HEK293T (cell line): ENCODE data around the gene UPK3A.

Source experiments
- CTCF ChIA-PET: fragments of 350-600 bp; formaldehyde crosslinking; extraction: SDS; loops from one replicate; lab custom pipeline; 2021; ENCODE audit warnings: antibody characterized with exemption, inconsistent platforms; lab: Yijun Ruan, JAX
- POLR2A ChIA-PET: fragments of 350-600 bp; formaldehyde crosslinking; extraction: SDS; loops from one replicate; lab custom pipeline; 2020; ENCODE audit warnings: antibody characterized with exemption, inconsistent platforms; lab: Yijun Ruan, JAX
- DNase-seq: peaks from one replicate; pipeline ENCODE4 v3.0.0; 2012; ENCODE audit warnings: mixed read lengths; ENCODE audit errors: extremely low spot score
- ARNT ChIP-seq: fragments of 450-650 bp; IDR thresholded peaks from 2 replicates; pipeline ENCODE4 v1.6.1; 2017; ENCODE audit warnings: mild to moderate bottlenecking
- BHLHE40 ChIP-seq: fragments of 450-650 bp; IDR thresholded peaks from 2 replicates; pipeline ENCODE4 v1.6.1; 2016; ENCODE audit warnings: mild to moderate bottlenecking, moderate library complexity, borderline replicate concordance
- CTBP1 ChIP-seq: fragments of 450-650 bp; IDR thresholded peaks from 2 replicates; pipeline ENCODE4 v1.6.1; 2016; ENCODE audit warnings: borderline replicate concordance
- ELF4 ChIP-seq: fragments of 450-650 bp; IDR thresholded peaks from 2 replicates; pipeline ENCODE4 v1.6.1; 2017; ENCODE audit warnings: antibody characterized with exemption
- FOXA1 ChIP-seq: fragments of 450-650 bp; IDR thresholded peaks from 2 replicates; pipeline ENCODE4 v1.6.1; 2016; ENCODE audit warnings: mild to moderate bottlenecking
- FOXK2 ChIP-seq: fragments of 450-650 bp; IDR thresholded peaks from 2 replicates; pipeline ENCODE4 v1.6.1; 2016; ENCODE audit warnings: mild to moderate bottlenecking
- FOXM1 ChIP-seq: fragments of 450-650 bp; IDR thresholded peaks from 2 replicates; pipeline ENCODE4 v1.6.1; 2017; ENCODE audit warnings: mild to moderate bottlenecking, borderline replicate concordance
- HDGF ChIP-seq: fragments of 450-650 bp; IDR thresholded peaks from 2 replicates; pipeline ENCODE4 v1.6.1; 2017; ENCODE audit warnings: antibody characterized with exemption, borderline replicate concordance
- L3MBTL2 ChIP-seq: fragments of 450-650 bp; conservative IDR thresholded peaks from 2 replicates; pipeline ENCODE4 v1.6.1; 2016; ENCODE audit warnings: mild to moderate bottlenecking
- LEF1 ChIP-seq: fragments of 450-650 bp; IDR thresholded peaks from 2 replicates; pipeline ENCODE4 v1.6.1; 2017; ENCODE audit warnings: mild to moderate bottlenecking, borderline replicate concordance
- NFRKB ChIP-seq: fragments of 450-650 bp; IDR thresholded peaks from 2 replicates; pipeline ENCODE4 v1.6.1; 2016; ENCODE audit warnings: mild to moderate bottlenecking, moderate library complexity
- SP1 ChIP-seq: fragments of 450-650 bp; IDR thresholded peaks from 2 replicates; pipeline ENCODE4 v1.6.1; 2017
- SUZ12 ChIP-seq: fragments of 450-650 bp; IDR thresholded peaks from 2 replicates; pipeline ENCODE4 v1.6.1; 2016; ENCODE audit warnings: mild to moderate bottlenecking
- TARDBP ChIP-seq: fragments of 450-650 bp; IDR thresholded peaks from 2 replicates; pipeline ENCODE4 v1.6.1; 2016
- ZNF384 ChIP-seq: fragments of 450-650 bp; IDR thresholded peaks from 2 replicates; pipeline ENCODE4 v1.6.1; 2016
- TF ChIP-seq, protein P1 (sequence below): fragments of 450-650 bp; IDR thresholded peaks from 2 replicates; pipeline ENCODE4 v1.6.1; 2016

Gene UPK3A

DNA sequence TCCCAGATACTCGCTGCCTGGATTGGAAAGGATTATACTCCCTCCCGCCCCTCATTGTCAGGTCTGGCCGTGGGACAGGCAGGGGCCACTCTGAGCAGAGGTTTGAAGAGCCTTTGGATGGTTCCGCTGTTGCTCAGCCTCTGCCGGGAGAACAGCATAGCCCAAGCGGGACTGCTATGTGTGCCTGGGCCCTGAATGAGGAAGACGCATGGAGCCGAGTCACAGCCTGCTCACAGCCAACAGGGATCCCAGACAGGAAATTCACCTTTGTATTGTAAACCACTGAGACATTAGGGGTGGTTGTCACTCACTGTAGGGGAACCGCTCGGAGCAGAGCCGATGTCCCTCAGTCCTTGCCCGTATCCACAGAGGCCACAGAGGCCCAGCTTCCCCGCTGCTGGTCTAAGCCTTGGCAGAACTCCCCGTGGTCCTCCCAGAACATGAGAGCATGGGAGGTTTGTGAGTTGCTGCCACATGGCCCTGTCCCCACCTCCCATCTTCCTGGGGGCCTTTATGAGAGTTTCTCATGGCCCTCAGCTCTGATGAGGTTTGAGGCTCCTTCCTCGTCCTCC is 14.3 kb downstream of the UPK3A start:
- no peak for DNase-seq
- ChIA-PET CTCF (no interaction called here), POLR2A (interaction anchor here (1.5 kb wide), 1 partner anchor 10 kb away, joined by 4 read pairs; the partner anchor contains the start of gene FAM118A)
- TF ChIP-seq, protein P1, sequence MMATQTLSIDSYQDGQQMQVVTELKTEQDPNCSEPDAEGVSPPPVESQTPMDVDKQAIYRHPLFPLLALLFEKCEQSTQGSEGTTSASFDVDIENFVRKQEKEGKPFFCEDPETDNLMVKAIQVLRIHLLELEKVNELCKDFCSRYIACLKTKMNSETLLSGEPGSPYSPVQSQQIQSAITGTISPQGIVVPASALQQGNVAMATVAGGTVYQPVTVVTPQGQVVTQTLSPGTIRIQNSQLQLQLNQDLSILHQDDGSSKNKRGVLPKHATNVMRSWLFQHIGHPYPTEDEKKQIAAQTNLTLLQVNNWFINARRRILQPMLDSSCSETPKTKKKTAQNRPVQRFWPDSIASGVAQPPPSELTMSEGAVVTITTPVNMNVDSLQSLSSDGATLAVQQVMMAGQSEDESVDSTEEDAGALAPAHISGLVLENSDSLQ: no peak
- TF ChIP-seq FOXM1: no peak

DNA sequence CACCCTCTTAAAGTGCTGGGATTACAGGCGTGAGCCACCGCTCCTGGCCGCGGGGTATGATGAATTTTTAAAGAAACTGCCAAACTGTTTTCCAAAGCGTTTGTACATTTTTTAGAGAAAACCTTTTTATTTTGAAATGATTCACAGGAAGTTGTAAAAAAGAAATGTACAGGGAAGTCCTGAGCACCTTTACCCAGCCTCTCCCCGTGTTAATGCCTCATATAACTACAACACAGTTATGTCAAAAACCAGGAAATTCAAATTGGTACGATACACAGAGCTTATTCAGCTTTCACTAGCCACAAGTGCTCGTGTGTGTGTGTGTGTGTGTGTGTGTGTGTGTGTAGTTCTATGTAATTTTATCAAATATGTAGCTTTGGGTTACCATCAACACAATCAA is 18.0 kb downstream of the UPK3A start:
- DNase-seq: no peak
- ChIA-PET CTCF (no interaction called here), POLR2A (no interaction called here)
- TF ChIP-seq BHLHE40 (no peak), TARDBP (no peak), NFRKB (no peak), HDGF (no peak), FOXK2 (no peak), L3MBTL2 (no peak), CTBP1 (no peak), FOXM1 (no peak), ELF4 (no peak)
- TF ChIP-seq, protein P1: no peak

DNA sequence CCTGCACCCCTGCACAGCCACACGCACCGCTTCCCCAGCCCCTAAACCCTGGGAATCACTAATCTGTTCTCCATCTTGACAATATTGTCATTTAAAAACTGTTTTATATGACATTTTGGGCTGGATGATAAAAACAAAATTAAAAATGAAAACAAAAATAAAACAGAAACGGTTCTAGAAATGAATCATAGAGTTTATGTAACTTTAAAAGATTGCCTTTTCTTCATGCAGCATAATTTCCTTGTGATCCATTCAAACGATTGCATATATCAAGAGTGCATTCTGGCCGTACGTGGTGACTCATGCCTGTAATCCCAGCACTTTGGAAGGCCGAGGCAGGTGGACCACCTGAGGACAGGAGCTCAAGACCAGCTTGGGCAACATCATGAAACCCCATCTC is 18.4 kb downstream of the UPK3A start:
- no peak for DNase-seq
- ChIA-PET CTCF (no interaction called here), POLR2A (no interaction called here)
- TF ChIP-seq NFRKB (no peak), TARDBP (no peak), FOXK2 (no peak), CTBP1 (no peak), SP1 (no peak), FOXM1 (no peak), LEF1 (no peak), FOXA1 (no peak), HDGF (no peak), ARNT (no peak)

DNA sequence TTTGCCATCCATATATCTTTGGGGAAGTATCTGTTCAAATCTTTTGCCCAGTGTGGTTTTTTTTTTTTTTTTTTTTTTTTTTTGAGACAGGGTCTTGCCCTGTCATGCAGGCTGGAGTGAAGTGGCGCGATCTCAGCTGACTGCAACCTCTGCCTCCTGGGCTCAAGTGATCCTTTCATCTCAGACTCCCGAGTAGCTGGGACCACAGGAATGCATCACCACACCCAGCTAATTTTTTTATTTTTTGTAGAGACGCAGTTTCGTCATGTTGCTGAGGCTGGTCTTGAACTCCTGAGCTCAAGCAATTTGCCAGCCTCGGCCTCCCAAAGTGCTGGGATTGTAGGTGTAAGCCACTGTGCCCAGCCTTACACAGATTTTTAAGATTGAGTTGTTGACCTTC is 20.2 kb downstream of the UPK3A start:
- no peak for DNase-seq
- TF ChIP-seq SP1 (no peak), TARDBP (no peak), NFRKB (no peak), ARNT (no peak)
- POLR2A ChIA-PET: no interaction called here
- CTCF ChIA-PET: no interaction called here

DNA sequence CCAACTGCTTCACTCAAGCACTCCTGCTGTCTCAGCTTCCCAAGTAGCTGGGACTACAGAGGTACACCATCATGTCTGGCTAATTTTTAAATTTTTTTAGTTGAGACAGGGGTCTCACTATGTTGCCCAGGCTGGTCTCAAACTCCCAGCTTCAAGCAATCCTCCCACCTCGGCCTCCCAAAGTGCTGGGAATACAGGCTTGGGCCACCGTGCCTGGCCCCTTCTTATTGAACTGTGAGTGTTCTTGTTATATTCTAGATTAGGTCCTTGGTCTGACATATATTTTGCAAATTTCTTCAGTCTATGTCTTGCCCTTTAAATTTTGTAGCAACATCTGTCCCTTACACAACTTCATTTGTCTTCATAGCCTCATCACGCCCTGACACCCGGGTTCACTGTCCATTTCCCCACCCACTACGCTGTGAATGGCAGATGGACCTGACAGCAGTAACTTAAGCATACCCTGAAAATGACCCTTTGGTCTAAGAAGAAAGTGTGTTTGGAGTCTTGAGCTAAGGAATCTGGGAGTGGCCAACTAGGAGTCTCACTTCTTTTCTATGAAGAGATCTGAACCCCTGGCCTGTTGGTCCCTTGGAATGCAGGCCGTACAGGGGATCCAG is 20.8 kb downstream of the UPK3A start:
- DNase-seq: no peak
- POLR2A ChIA-PET: no interaction called here
- CTCF ChIA-PET: no interaction called here
- TF ChIP-seq TARDBP (no peak), SUZ12 (no peak), ELF4 (no peak), SP1 (no peak), HDGF (no peak), ZNF384 (no peak), ARNT (no peak), LEF1 (no peak), L3MBTL2 (no peak), FOXM1 (no peak)
- TF ChIP-seq, protein P1: no peak

DNA sequence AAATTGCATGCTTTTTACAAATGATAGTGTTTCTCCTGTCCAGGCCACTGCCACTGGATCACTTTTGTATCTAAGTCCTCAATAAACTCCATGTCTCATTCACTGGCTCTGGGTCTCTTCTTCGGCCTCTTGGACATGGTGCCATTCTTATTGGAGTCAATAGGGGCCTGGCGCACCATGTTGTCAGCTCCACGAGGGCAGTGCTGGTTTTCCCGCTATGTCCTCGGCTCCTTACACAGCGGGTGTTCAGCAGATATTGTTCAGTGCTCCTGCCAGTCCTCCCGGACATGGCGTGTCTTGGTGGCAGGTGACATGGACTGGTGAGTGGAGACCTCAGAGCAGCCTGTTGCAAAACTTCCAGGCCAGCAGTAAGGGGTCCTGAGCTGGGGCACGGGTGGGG is 21.4 kb downstream of the UPK3A start:
- no peak for DNase-seq
- POLR2A ChIA-PET: interaction anchor here (1.3 kb wide), 1 partner anchor 10 kb away, joined by 3 read pairs; no protein-coding TSS in a partner anchor
- TF ChIP-seq NFRKB (no peak), CTBP1 (no peak), ZNF384 (no peak), ARNT (no peak), SUZ12 (no peak), FOXM1 (no peak)
- CTCF ChIA-PET: no interaction called here

DNA sequence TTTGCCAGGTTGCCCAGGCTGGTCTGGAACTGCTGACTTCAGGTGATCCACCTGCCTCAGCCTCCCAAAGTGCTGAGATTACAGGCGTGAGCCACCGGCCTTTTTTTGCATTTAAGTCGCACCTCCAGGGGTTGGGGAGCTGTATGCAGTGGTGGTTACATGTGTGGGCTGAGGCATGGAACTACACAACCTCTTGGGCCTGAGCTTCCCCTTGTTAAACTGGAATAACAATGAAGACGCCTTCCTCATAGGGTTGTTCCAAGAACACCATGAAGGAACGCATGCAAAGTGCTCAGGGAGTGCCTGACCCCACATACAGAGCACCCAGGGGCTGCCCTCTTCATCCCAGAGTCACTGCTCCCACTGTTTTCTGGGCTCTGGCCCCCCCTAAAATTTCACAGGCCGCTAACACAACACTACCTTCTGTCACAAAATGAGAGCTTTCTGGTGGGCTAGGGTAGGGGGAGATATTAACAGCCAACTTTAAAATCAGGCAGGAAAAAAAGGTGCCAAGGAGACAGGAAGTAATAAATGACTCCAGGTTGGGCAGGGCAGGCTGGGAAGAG is 23.7 kb downstream of the UPK3A start:
- DNase-seq: no peak
- no peak for TF ChIP-seq CTBP1
- TF ChIP-seq SP1: no peak
- no peak for TF ChIP-seq FOXA1
- TF ChIP-seq FOXM1: no peak
- ChIA-PET POLR2A (interaction anchor here (1.3 kb wide), 1 partner anchor 9 kb away, joined by 4 read pairs; no protein-coding TSS in a partner anchor), CTCF (no interaction called here)
